PC-9 (cell line): ENCODE measurements around the gene PBX4.

Source experiments
- CTCF ChIP-seq: fragments of 200-600 bp; sonication (generic); conservative IDR thresholded peaks from 2 replicates; pipeline ENCODE4 v1.6.1; 2017; ENCODE audit warnings: mixed run types, antibody characterized with exemption, mild to moderate bottlenecking, moderate library complexity
- EZH2 ChIP-seq: fragments of 200-600 bp; sonication (generic); IDR thresholded peaks from 2 replicates; pipeline ENCODE4 v1.8.0; 2017; ENCODE audit warnings: antibody characterized with exemption, low read depth

- TF ChIP-seq CTCF = no peak
- no peak for TF ChIP-seq EZH2
Measured at GRCh38 chr19:19513682-19514081, 104.8 kb downstream of the PBX4 start.
